ENCODE results near the gene CCP110.
"Not testable (repeated sequence)": the region's sequence is repeated elsewhere in the genome, so short reads cannot be mapped to it uniquely, and the experiment has no call there.

Gene CCP110

GRCh38 chr16:19532601-19533000 is 8.9 kb downstream of the CCP110 start:
- H3K18ac ChIP-seq (ENCODE audit: low read length) = no peak overlapping the region
- no peak overlapping the region for H2BK12ac ChIP-seq (ENCODE audit: low read length)
- no peak overlapping the region for H3K4me3 ChIP-seq (ENCODE audit: low read length in 2 of 2)
- no peaks in the 10 kb centered on the region for H3K27me3 ChIP-seq (ENCODE audit: control insufficient read depth in 3 of 3, insufficient read depth in 3 of 3, low read depth in 1 of 3, low read length in 3 of 3)
- DNase-seq (ENCODE audit: low spot score) = no peak
- no peak overlapping the region for H3K23ac ChIP-seq (ENCODE audit: low read depth, low read length, poor library complexity)
- H3K27ac ChIP-seq (replicated peaks; ENCODE audit: low read length) = no peak overlapping the region
- no peaks in the 10 kb centered on the region for H3K79me1 ChIP-seq (ENCODE audit: low read depth, low read length)
- H3K4me1 ChIP-seq (ENCODE audit: control insufficient read depth in 2 of 2, insufficient read depth in 1 of 2, low read depth in 1 of 2, low read length in 2 of 2) = no peaks in the 10 kb centered on the region
- no peak overlapping the region for H2BK15ac ChIP-seq (ENCODE audit: low read length)
- no peak overlapping the region for H4K91ac ChIP-seq (ENCODE audit: low read depth, low read length, poor library complexity)
- no peak overlapping the region for H3K14ac ChIP-seq (ENCODE audit: low read length)
- H3K4ac ChIP-seq (ENCODE audit: low read length) = no peak overlapping the region
- WGBS, 2 donors (ENCODE audit: extremely low coverage in 2 of 2, insufficient read length in 2 of 2, insufficient replicate concordance in 1 of 2) = no CpG with 5 or more reads among the region's 1 CpG
- no peak overlapping the region for H2AFZ ChIP-seq (ENCODE audit: low read length)
- no peak overlapping the region for H3K9ac ChIP-seq (ENCODE audit: low read depth, low read length, poor library complexity)
- no peak overlapping the region for H2BK5ac ChIP-seq (ENCODE audit: low read length)
- H3K9me3 ChIP-seq (replicated peaks in 1 of 2; ENCODE audit: control insufficient read depth in 2 of 2, insufficient read depth in 1 of 2, low read depth in 1 of 2, low read length in 2 of 2) = no peaks in the 10 kb centered on the region
- H2BK120ac ChIP-seq (ENCODE audit: low read depth, low read length) = no peak overlapping the region
- H4K8ac ChIP-seq (ENCODE audit: low read depth, low read length) = no peak overlapping the region
- H3K36me3 ChIP-seq (replicated peaks in 1 of 2; ENCODE audit: control insufficient read depth in 2 of 2, insufficient read depth in 2 of 2, low read length in 2 of 2) = peaks cover 13 to 98% of the 10 kb centered on the region in 2 donors
- H3K4me2 ChIP-seq (ENCODE audit: insufficient read depth, low read length, poor library complexity, severe bottlenecking) = no peak overlapping the region
- no peak overlapping the region for H2AK5ac ChIP-seq (ENCODE audit: low read depth, low read length)

GRCh38 chr16:19540241-19540970 is 16.7 kb downstream of the CCP110 start:
- no peak overlapping the region for H3K4me2 ChIP-seq (ENCODE audit: insufficient read depth, low read length, poor library complexity, severe bottlenecking)
- no peak overlapping the region for H3K9ac ChIP-seq (ENCODE audit: low read depth, low read length, poor library complexity)
- no peaks in the 10 kb centered on the region for H3K9me3 ChIP-seq (replicated peaks in 1 of 2; ENCODE audit: control insufficient read depth in 2 of 2, insufficient read depth in 1 of 2, low read depth in 1 of 2, low read length in 2 of 2)
- H2AK5ac ChIP-seq (ENCODE audit: low read depth, low read length) = no peak overlapping the region
- no peaks in the 10 kb centered on the region for H3K4me1 ChIP-seq (ENCODE audit: control insufficient read depth in 2 of 2, insufficient read depth in 1 of 2, low read depth in 1 of 2, low read length in 2 of 2)
- no peak for DNase-seq (ENCODE audit: low spot score)
- H3K27ac ChIP-seq (replicated peaks; ENCODE audit: low read length) = no peak overlapping the region
- H4K91ac ChIP-seq (ENCODE audit: low read depth, low read length, poor library complexity) = no peak overlapping the region
- no peak overlapping the region for H3K23ac ChIP-seq (ENCODE audit: low read depth, low read length, poor library complexity)
- no peak overlapping the region for H2AFZ ChIP-seq (ENCODE audit: low read length)
- no peak overlapping the region for H2BK15ac ChIP-seq (ENCODE audit: low read length)
- peaks cover 17 to 97% of the 10 kb centered on the region in 2 donors for H3K36me3 ChIP-seq (replicated peaks in 1 of 2; ENCODE audit: control insufficient read depth in 2 of 2, insufficient read depth in 2 of 2, low read length in 2 of 2)
- H3K4ac ChIP-seq (ENCODE audit: low read length) = no peak overlapping the region
- H3K27me3 ChIP-seq (ENCODE audit: control insufficient read depth in 3 of 3, insufficient read depth in 3 of 3, low read depth in 1 of 3, low read length in 3 of 3) = no peaks in the 10 kb centered on the region
- H3K4me3 ChIP-seq (ENCODE audit: low read length in 2 of 2) = no peak overlapping the region
- H3K14ac ChIP-seq (ENCODE audit: low read length) = no peak overlapping the region
- H2BK120ac ChIP-seq (ENCODE audit: low read depth, low read length) = no peak overlapping the region
- no peaks in the 10 kb centered on the region for H3K79me1 ChIP-seq (ENCODE audit: low read depth, low read length)
- H4K8ac ChIP-seq (ENCODE audit: low read depth, low read length) = no peak overlapping the region
- no peak overlapping the region for H2BK12ac ChIP-seq (ENCODE audit: low read length)
- WGBS, 2 donors (ENCODE audit: extremely low coverage in 2 of 2, insufficient read length in 2 of 2, insufficient replicate concordance in 1 of 2) = no CpG with 5 or more reads among the region's 6 CpGs
- no peak overlapping the region for H2BK5ac ChIP-seq (ENCODE audit: low read length)
- H3K18ac ChIP-seq (ENCODE audit: low read length) = no peak overlapping the region

GRCh38 chr16:19542138-19542821 is 18.5 kb downstream of the CCP110 start:
- no peak overlapping the region for H3K27ac ChIP-seq (replicated peaks; ENCODE audit: low read length)
- H2AFZ ChIP-seq (ENCODE audit: low read length) = no peak overlapping the region
- H3K4me2 ChIP-seq (ENCODE audit: insufficient read depth, low read length, poor library complexity, severe bottlenecking) = no peak overlapping the region
- no peak overlapping the region for H2BK12ac ChIP-seq (ENCODE audit: low read length)
- no peak overlapping the region for H3K4me3 ChIP-seq (ENCODE audit: low read length in 2 of 2)
- DNase-seq (ENCODE audit: low spot score) = no peak
- H3K4me1 ChIP-seq (ENCODE audit: control insufficient read depth in 2 of 2, insufficient read depth in 1 of 2, low read depth in 1 of 2, low read length in 2 of 2) = no peaks in the 10 kb centered on the region
- no peak overlapping the region for H4K91ac ChIP-seq (ENCODE audit: low read depth, low read length, poor library complexity)
- no peak overlapping the region for H3K18ac ChIP-seq (ENCODE audit: low read length)
- peaks cover 12 to 95% of the 10 kb centered on the region in 2 donors for H3K36me3 ChIP-seq (replicated peaks in 1 of 2; ENCODE audit: control insufficient read depth in 2 of 2, insufficient read depth in 2 of 2, low read length in 2 of 2)
- H3K23ac ChIP-seq (ENCODE audit: low read depth, low read length, poor library complexity) = no peak overlapping the region
- H3K9ac ChIP-seq (ENCODE audit: low read depth, low read length, poor library complexity) = no peak overlapping the region
- H4K8ac ChIP-seq (ENCODE audit: low read depth, low read length) = no peak overlapping the region
- no peak overlapping the region for H2BK120ac ChIP-seq (ENCODE audit: low read depth, low read length)
- no peak overlapping the region for H2BK15ac ChIP-seq (ENCODE audit: low read length)
- H3K79me1 ChIP-seq (ENCODE audit: low read depth, low read length) = no peaks in the 10 kb centered on the region
- H3K4ac ChIP-seq (ENCODE audit: low read length) = no peak overlapping the region
- WGBS, 2 donors (ENCODE audit: extremely low coverage in 2 of 2, insufficient read length in 2 of 2, insufficient replicate concordance in 1 of 2) = no CpG with 5 or more reads among the region's 3 CpGs
- no peak overlapping the region for H2AK5ac ChIP-seq (ENCODE audit: low read depth, low read length)
- no peak overlapping the region for H3K14ac ChIP-seq (ENCODE audit: low read length)
- H3K9me3 ChIP-seq (replicated peaks in 1 of 2; ENCODE audit: control insufficient read depth in 2 of 2, insufficient read depth in 1 of 2, low read depth in 1 of 2, low read length in 2 of 2) = no peaks in the 10 kb centered on the region
- no peaks in the 10 kb centered on the region for H3K27me3 ChIP-seq (ENCODE audit: control insufficient read depth in 3 of 3, insufficient read depth in 3 of 3, low read depth in 1 of 3, low read length in 3 of 3)
- H2BK5ac ChIP-seq (ENCODE audit: low read length) = no peak overlapping the region

GRCh38 chr16:19543278-19543996 is 19.7 kb downstream of the CCP110 start:
- H3K4ac ChIP-seq (ENCODE audit: low read length); H3K9ac ChIP-seq (ENCODE audit: low read depth, low read length, poor library complexity); H4K8ac ChIP-seq (ENCODE audit: low read depth, low read length); H3K27ac ChIP-seq (replicated peaks; ENCODE audit: low read length); H2BK5ac ChIP-seq (ENCODE audit: low read length); H2AFZ ChIP-seq (ENCODE audit: low read length); H3K4me2 ChIP-seq (ENCODE audit: insufficient read depth, low read length, poor library complexity, severe bottlenecking); H3K14ac ChIP-seq (ENCODE audit: low read length); H3K4me1 ChIP-seq (ENCODE audit: control insufficient read depth in 2 of 2, insufficient read depth in 1 of 2, low read depth in 1 of 2, low read length in 2 of 2); H3K79me1 ChIP-seq (ENCODE audit: low read depth, low read length); H2BK15ac ChIP-seq (ENCODE audit: low read length); H3K4me3 ChIP-seq (ENCODE audit: low read length in 2 of 2); DNase-seq (ENCODE audit: low spot score); H4K91ac ChIP-seq (ENCODE audit: low read depth, low read length, poor library complexity); H3K27me3 ChIP-seq (ENCODE audit: control insufficient read depth in 3 of 3, insufficient read depth in 3 of 3, low read depth in 1 of 3, low read length in 3 of 3); H3K9me3 ChIP-seq (replicated peaks in 1 of 2; ENCODE audit: control insufficient read depth in 2 of 2, insufficient read depth in 1 of 2, low read depth in 1 of 2, low read length in 2 of 2); H2AK5ac ChIP-seq (ENCODE audit: low read depth, low read length); H2BK120ac ChIP-seq (ENCODE audit: low read depth, low read length); H3K18ac ChIP-seq (ENCODE audit: low read length); H2BK12ac ChIP-seq (ENCODE audit: low read length); H3K23ac ChIP-seq (ENCODE audit: low read depth, low read length, poor library complexity): not testable (repeated sequence)
- no CpG with 5 or more reads among the region's 10 CpGs for WGBS, 2 donors (ENCODE audit: extremely low coverage in 2 of 2, insufficient read length in 2 of 2, insufficient replicate concordance in 1 of 2)
- H3K36me3 ChIP-seq (replicated peaks in 1 of 2; ENCODE audit: control insufficient read depth in 2 of 2, insufficient read depth in 2 of 2, low read length in 2 of 2) = peaks cover 9 to 95% of the 10 kb centered on the region in 2 donors
